ENCODE data around the gene KCNIP1. TPM values are rescaled to one million over a fixed set of nuclear protein-coding genes. Genes with fewer than 3 reads are reported as not detected.

Gene KCNIP1
- total RNA-seq, 1 experiment from 2014 or later, result not detected

GRCh38 chr5:170743876-170744212, 240.0 kb downstream of the KCNIP1 start:
- no peak overlapping the region for H3K4me3 ChIP-seq (ENCODE audit: low read depth in 2 of 2, low read length in 2 of 2)
- no TSS peak for BruUV-seq (replicated peaks)
- no peak for ATAC-seq
- peaks cover 4% of the 10 kb centered on the region; the same call in 1 of the 2 replicates for H3K27me3 ChIP-seq (ENCODE audit: control insufficient read depth, insufficient read depth, low read length)
- DNase-seq (ENCODE audit: low read depth, low spot score), result no peak
- no peak overlapping the region for H3K27ac ChIP-seq (ENCODE audit: low read length)
- H3K4me1 ChIP-seq (ENCODE audit: control insufficient read depth, insufficient read depth, low read length), result no peaks in the 10 kb centered on the region
- intact Hi-C loops (cut with micrococcal nuclease; ENCODE audit: unreplicated experiment) (loop anchor here (1.0 to 10.0 kb wide), 3 partner anchors 47 to 593 kb away; no protein-coding TSS in a partner anchor), in situ Hi-C loops (cut with HindIII; ENCODE audit: low pct_unique_long_range_greater_than_20kb, low sequenced_read_pairs) (no loop called here)
- ChIA-PET CTCF (interaction anchor here (0.7 to 2.7 kb wide), 3 partner anchors 48 to 445 kb away, joined by 3 to 17 read pairs (median 4); no protein-coding TSS in a partner anchor), POLR2A (no interaction called here)
- TF ChIP-seq SIN3A (IDR thresholded peaks at IDR 0.05; ENCODE audit: borderline replicate concordance, insufficient read depth, low read depth, low read length), result no peak
- TF ChIP-seq POLR2AphosphoS5 (IDR thresholded peaks at IDR 0.05; ENCODE audit: low read depth, low read length), result no peak
- TF ChIP-seq CTCF (IDR thresholded peaks at IDR 0.05), result no peak
- TF ChIP-seq TCF7L2 (IDR thresholded peaks at IDR 0.05; ENCODE audit: low read depth, low read length), result no peak
- no peak for TF ChIP-seq REST (IDR thresholded peaks at IDR 0.05; ENCODE audit: insufficient read depth in 1 of 2, low read depth in 2 of 2, low read length in 1 of 2)
- no peaks in the 10 kb centered on the region for H3K36me3 ChIP-seq (ENCODE audit: control insufficient read depth, insufficient read depth, low read length)
- no peaks in the 10 kb centered on the region for H3K9me3 ChIP-seq (ENCODE audit: control insufficient read depth, insufficient read depth, low read depth, low read length)

- POLR2A ChIA-PET, result interaction anchor here (0.6 kb wide), 1 partner anchor 654 kb away, joined by 6 read pairs; no protein-coding TSS in a partner anchor
- no TSS peak for BruUV-seq (replicated peaks)
- intact Hi-C loops (cut with micrococcal nuclease; ENCODE audit: unreplicated experiment), result loop anchor here (2.0 to 10.0 kb wide), 2 partner anchors 169 to 591 kb away; no protein-coding TSS in a partner anchor
- Histone ChIP-seq H3K4me3 (ENCODE audit: low read depth in 2 of 2, low read length in 2 of 2) (peak overlapping the region in 1 of 2 experiments; percentile 9; a peak in 2 of 4 replicates), H3K4me1 (ENCODE audit: control insufficient read depth, insufficient read depth, low read length) (no peaks in the 10 kb centered on the region), H3K9me3 (ENCODE audit: control insufficient read depth, insufficient read depth, low read depth, low read length) (no peaks in the 10 kb centered on the region), H3K27me3 (ENCODE audit: control insufficient read depth, insufficient read depth, low read length) (0 out of 2 replicates have a peak, but pooled peaks cover 4% of the 10 kb centered on the region), H3K27ac (ENCODE audit: low read length) (no peak overlapping the region), H3K36me3 (ENCODE audit: control insufficient read depth, insufficient read depth, low read length) (no peaks in the 10 kb centered on the region)
- peak; percentile 29; the same call in 1 of the 2 replicates for ATAC-seq
- DNase-seq (ENCODE audit: low read depth, low spot score), result no peak
- TF ChIP-seq REST (IDR thresholded peaks at IDR 0.05; ENCODE audit: insufficient read depth in 1 of 2, low read depth in 2 of 2, low read length in 1 of 2), result no peak
- TF ChIP-seq POLR2AphosphoS5 (IDR thresholded peaks at IDR 0.05; ENCODE audit: low read depth, low read length), result no peak
- CTCF ChIA-PET, result interaction anchor here (0.7 to 2.7 kb wide), 2 partner anchors 46 to 565 kb away, joined by 4 to 17 read pairs; no protein-coding TSS in a partner anchor
- in situ Hi-C loops (cut with HindIII; ENCODE audit: low pct_unique_long_range_greater_than_20kb, low sequenced_read_pairs), result no loop called here
These were observed 241.8 kb downstream of the KCNIP1 start for GRCh38 chr5:170745481-170746071.

Measured in Panc1 (cell line).